Activated CD8-positive, alpha-beta memory T cell treated with anti-CD3 and anti-CD28 coated beads, Interleukin-2, amount 50 U/mL, for 4 hours (primary cell): Measurements from ENCODE around the gene TFPI.
"Not testable (repeated sequence)": the region's sequence is repeated elsewhere in the genome, so short reads cannot be mapped to it uniquely, and the experiment has no call there.

Source experiments
- DNase-seq: peaks from one replicate; pipeline ENCODE4 v3.0.0-alpha.2; 2020

TFPI gene

GRCh38 chr2:187552828-187553681 is 1.2 kb downstream of the TFPI start:
- no peak for DNase-seq

GRCh38 chr2:187552381-187552780 is 1.9 kb downstream of the TFPI start:
- no peak for DNase-seq

- DNase-seq: no peak
These were observed 3.4 kb downstream of the TFPI start for GRCh38 chr2:187550857-187551256.

GRCh38 chr2:187549951-187550555 is 4.2 kb downstream of the TFPI start:
- no peak for DNase-seq

- no peak for DNase-seq
These were observed 5.0 kb downstream of the TFPI start for GRCh38 chr2:187549193-187549592.

GRCh38 chr2:187548656-187549055 is 5.6 kb downstream of the TFPI start:
- DNase-seq: no peak

GRCh38 chr2:187547353-187547979 is 6.8 kb downstream of the TFPI start:
- DNase-seq: no peak

- DNase-seq: no peak
These were observed 7.4 kb downstream of the TFPI start for GRCh38 chr2:187546762-187547333.

- no peak for DNase-seq
These were observed 8.9 kb downstream of the TFPI start for GRCh38 chr2:187545238-187545751.

GRCh38 chr2:187544371-187545080 is 9.7 kb downstream of the TFPI start:
- DNase-seq: no peak

- DNase-seq: no peak
These were observed 10.7 kb downstream of the TFPI start for GRCh38 chr2:187543488-187543887.

GRCh38 chr2:187542123-187542522 is 12.1 kb downstream of the TFPI start:
- no peak for DNase-seq

- no peak for DNase-seq
These were observed 12.8 kb downstream of the TFPI start for GRCh38 chr2:187541086-187542085.

GRCh38 chr2:187538222-187538621 is 16.0 kb downstream of the TFPI start:
- DNase-seq: not testable (repeated sequence)

- not testable (repeated sequence) for DNase-seq
These were observed 18.9 kb downstream of the TFPI start for GRCh38 chr2:187535381-187535780.

- no peak for DNase-seq
These were observed 21.7 kb downstream of the TFPI start for GRCh38 chr2:187532333-187533120.

GRCh38 chr2:187529977-187530721 is 24.1 kb downstream of the TFPI start:
- no peak for DNase-seq

- DNase-seq: no peak
These were observed 24.8 kb downstream of the TFPI start for GRCh38 chr2:187529248-187529976.

GRCh38 chr2:187528042-187528441 is 26.2 kb downstream of the TFPI start:
- no peak for DNase-seq
